Ammon's horn (tissue), 1 donor: Measurements from ENCODE around the gene FUT1.
A peak's percentile ranks its signal among the peaks of the same experiment; 100 is the strongest.
"Not testable (repeated sequence)": the region's sequence is repeated elsewhere in the genome, so short reads cannot be mapped to it uniquely, and the experiment has no call there.

Experiments used
- DNase-seq: peaks from one replicate; pipeline ENCODE4 v3.0.0-alpha.2; 2016; ENCODE audit warnings: low spot score

FUT1 gene

GRCh38 chr19:48752496-48753365 lies at the start of gene FUT1:
Gene FUT1, minus strand, starts transcription at chr19:48752641. Its CDS starts 1,360 bp downstream, at chr19:48751281.
- DNase-seq: no peak

GRCh38 chr19:48799358-48800300 lies 47.2 kb upstream of the FUT1 start:
- DNase-seq: no peak

- DNase-seq: no peak
These were observed 46.5 kb upstream of the FUT1 start for GRCh38 chr19:48798937-48799336.

- no peak for DNase-seq
These were observed 44.7 kb upstream of the FUT1 start for GRCh38 chr19:48797103-48797502.

GRCh38 chr19:48796298-48797083 lies 44.0 kb upstream of the FUT1 start:
- no peak for DNase-seq

DNA sequence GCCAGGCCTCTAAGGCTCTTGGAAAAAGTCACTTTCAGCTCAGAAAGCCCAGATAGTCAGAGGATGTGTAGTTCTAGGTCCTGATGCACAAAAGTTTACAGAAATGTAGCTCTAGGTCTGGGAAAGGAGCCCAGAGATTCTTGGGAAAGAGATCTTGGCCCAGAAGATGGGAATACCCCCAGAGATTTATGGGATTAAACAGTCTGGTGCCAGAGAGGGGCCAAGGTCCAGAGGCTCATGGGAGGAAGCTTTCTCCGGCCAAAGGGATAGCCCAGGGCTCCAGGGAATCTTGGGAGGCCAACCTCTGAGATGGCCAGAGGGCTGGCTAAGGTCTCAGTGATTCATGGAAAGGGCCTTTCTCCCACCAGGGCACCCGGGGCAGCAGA lies 43.2 kb upstream of the FUT1 start:
- no peak for DNase-seq

GRCh38 chr19:48795055-48795684 lies 42.7 kb upstream of the FUT1 start:
- peak; percentile 97 for DNase-seq

- DNase-seq: no peak
These were observed 41.9 kb upstream of the FUT1 start for GRCh38 chr19:48794291-48794690.

GRCh38 chr19:48793271-48793670 lies 40.8 kb upstream of the FUT1 start:
- no peak for DNase-seq

- not testable (repeated sequence) for DNase-seq
These were observed 34.9 kb upstream of the FUT1 start for GRCh38 chr19:48787331-48787730.

DNA sequence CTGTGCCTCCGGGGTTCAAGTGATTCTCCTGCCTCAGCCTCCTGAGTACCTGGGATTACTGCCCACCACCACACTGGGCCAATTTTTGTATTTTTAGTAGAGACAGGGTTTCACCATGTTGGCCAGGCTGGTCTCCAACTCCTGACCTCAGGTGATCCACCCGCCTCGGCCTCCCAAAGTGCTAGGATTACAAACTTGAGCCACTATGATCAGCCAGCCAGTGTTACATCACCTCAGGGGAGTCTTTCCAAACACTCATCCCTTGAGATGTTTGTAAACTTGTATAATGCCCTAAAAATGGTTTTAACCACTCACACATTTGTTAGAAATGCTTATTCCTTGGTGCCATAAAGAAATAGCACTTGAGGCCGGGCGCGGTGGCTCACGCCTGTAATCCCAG lies 34.0 kb upstream of the FUT1 start:
- DNase-seq: not testable (repeated sequence)

DNA sequence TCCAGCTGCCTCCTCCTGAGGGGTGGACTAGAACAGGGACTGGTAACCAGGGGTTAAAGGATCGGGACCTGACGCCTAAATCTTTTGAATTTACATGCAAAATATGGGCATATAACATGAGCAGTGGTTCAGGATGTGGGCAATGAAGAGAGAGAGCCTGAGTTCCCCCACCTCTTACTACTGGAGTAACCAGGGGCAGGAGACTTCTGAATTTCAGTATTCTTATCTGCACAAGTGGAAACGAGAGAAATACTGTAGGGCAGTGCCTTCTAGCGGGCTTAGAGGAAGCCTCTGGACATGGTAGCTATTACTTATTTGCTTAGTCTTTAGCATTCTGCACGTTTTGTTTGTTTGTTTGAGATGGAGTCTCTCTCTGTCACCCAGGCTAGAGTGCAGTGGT lies 32.1 kb upstream of the FUT1 start:
- DNase-seq: no peak

DNA sequence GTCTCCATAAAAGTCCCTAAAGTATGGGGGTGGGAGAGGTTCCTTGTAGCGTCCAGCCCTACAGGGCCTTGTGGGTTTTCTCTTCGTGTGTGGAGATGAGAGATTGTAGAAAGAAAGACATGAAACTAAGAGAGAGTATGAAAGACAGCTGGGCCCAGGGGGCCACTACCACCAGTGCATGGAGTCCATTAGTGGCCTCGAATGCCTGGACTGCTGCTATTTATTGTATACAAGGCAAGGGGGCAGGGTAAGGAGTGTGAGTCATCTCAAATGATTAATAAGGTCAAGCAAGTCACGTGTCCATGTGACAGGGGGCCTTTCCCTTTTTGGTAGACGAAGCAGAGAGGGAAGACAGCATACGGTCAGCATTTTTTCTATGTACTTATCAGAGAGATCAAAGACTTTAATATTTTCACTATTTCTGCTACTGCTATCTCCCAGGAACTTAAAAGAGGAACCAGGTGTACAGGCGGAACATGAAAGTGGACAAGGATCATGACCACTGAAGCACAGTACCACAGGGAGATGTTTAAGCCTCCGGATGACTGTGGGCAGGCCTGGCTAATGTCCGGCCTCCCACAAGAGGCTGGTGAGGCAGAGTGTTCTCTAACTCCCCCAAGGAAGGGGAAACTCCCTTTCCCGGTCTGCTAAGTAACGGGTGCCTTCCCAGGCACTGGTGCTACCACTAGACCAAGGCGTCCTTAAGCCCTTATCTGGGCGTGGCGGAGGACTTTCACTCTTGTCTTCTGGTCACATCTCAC lies 28.4 kb upstream of the FUT1 start:
- DNase-seq: peak; percentile 9

DNA sequence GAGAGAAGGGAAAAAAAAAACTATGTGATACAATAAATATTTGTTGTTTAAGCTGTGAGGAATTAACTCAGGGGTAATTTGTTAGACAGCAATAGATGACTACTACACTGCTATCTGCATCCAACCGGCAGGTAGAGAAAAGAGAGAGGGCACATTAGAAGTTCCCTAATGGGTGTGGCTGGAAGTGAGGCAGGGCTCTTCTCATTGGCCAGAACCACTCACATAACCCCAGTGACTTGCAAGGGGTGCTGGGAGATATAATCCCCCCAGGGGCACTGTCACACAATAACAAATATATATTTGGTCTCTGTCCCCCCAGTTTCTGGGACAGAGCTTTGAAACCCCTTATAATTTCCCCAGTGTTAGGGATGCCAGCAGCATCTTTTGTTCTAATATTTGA lies 27.2 kb upstream of the FUT1 start:
- no peak for DNase-seq

- no peak for DNase-seq
These were observed 25.3 kb upstream of the FUT1 start for GRCh38 chr19:48777720-48778119.

GRCh38 chr19:48777139-48777538 lies 24.7 kb upstream of the FUT1 start:
- no peak for DNase-seq

DNA sequence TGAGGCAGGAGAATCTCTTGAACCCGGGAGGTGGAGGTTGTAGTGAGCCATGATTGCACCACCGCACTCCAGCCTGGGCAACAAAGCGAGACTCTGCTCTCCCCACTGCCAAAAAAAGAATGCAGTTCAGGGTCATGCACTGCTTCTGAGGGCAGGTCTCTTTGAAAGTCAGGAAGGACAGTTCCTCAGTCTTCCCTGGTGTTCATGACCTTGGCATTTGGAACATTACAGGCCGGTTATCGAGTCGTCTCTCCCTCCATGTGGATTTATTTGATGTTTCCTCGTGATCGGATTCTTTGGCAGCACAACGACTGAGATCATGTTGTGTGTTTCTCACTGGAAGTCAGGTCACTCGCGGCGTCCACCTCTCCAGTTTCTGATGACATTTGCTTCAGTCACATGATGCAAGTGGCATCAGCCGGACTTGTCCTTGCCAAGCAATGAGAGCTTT lies 20.1 kb upstream of the FUT1 start:
- no peak for DNase-seq

DNA sequence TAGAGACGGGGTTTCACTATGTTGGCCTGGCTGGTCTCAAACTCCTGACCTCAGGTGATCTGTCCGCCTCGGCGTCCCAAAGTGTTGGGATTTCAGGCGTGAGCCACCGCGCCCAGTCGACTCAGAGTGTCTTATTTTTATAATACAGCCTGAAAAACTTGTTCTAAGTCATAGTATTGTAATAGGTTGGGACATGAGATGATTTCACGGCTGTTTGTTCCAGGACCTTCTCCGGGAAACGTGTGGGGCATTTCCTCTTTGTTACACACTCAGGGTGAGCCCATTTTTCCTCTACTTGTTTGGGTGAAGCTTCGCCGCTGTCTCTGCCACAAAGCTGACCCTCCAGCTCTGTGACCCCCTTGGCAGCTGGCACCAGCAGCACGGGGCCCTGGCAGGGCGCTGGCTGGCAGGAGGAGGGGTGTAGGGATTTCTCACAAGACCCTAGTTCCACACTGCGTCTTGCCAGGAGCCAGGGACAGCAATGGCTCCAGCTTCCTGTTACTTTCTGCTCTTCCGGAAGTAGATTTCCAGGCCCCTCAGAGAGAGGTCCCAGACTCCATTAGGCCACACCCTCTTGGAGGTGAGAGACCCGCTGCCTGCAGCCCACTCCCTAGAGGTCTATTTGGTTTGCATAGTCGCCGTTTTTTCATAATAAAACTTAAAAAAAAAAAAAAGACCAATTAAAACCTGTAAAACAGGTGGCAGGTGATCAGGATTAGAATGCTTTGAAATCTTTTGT lies 18.5 kb upstream of the FUT1 start:
- DNase-seq: no peak

DNA sequence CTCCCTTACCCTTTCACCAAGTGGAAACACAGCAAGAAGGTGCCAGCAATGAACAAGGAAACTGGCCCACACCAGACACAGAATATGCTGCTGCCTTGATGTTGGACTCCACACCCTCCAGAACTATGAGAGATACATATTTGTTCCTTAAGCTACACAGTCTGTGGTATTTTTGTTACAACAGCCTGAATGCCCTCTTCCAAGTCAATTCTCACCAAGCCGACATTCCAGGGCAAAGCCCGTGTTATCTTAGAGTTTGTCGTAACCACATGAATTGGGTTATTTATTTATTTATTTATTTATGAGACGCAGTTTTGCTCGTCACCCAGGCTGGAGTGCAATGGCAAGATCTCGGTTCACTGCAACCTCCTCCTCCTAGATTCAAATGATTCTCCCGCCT lies 17.8 kb upstream of the FUT1 start:
- DNase-seq: no peak
